Choroid plexus epithelial cell (primary cell): ENCODE measurements around the gene AFAP1L2.

Experiments
- DNase-seq: peaks from one replicate; pipeline ENCODE4 v3.0.0-alpha.2; 2010; ENCODE audit warnings: low read depth
- H3K4me3 ChIP-seq: 2 replicates; pipeline ENCODE4 v1.5.1; 2011; ENCODE audit warnings: low read depth, mild to moderate bottlenecking, control low read depth, low read length, moderate library complexity
- TF ChIP-seq, protein P1 (sequence below): conservative IDR thresholded peaks from 2 replicates; pipeline ENCODE4 v1.5.1; 2011; ENCODE audit warnings: low read depth, mild to moderate bottlenecking, control low read depth, inconsistent platforms, low read length, moderate library complexity

The AFAP1L2 gene

GRCh38 chr10:114290038-114290437 lies 114.3 kb downstream of the AFAP1L2 start:
- no peak overlapping the region for H3K4me3 ChIP-seq
- no peak for DNase-seq
- TF ChIP-seq, protein P1, sequence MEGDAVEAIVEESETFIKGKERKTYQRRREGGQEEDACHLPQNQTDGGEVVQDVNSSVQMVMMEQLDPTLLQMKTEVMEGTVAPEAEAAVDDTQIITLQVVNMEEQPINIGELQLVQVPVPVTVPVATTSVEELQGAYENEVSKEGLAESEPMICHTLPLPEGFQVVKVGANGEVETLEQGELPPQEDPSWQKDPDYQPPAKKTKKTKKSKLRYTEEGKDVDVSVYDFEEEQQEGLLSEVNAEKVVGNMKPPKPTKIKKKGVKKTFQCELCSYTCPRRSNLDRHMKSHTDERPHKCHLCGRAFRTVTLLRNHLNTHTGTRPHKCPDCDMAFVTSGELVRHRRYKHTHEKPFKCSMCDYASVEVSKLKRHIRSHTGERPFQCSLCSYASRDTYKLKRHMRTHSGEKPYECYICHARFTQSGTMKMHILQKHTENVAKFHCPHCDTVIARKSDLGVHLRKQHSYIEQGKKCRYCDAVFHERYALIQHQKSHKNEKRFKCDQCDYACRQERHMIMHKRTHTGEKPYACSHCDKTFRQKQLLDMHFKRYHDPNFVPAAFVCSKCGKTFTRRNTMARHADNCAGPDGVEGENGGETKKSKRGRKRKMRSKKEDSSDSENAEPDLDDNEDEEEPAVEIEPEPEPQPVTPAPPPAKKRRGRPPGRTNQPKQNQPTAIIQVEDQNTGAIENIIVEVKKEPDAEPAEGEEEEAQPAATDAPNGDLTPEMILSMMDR, result no peak

GRCh38 chr10:114289096-114289436 lies 115.2 kb downstream of the AFAP1L2 start:
- no peak for DNase-seq
- TF ChIP-seq, protein P1, result no peak

GRCh38 chr10:114288424-114289095 lies 115.7 kb downstream of the AFAP1L2 start:
- no peak overlapping the region for H3K4me3 ChIP-seq
- no peak for DNase-seq
- TF ChIP-seq, protein P1, result no peak

More at GRCh38 chr10:114289096-114289436, 115.2 kb downstream of the AFAP1L2 start:
- H3K4me3 ChIP-seq, result no peak overlapping the region

- no peak for DNase-seq
- no peak overlapping the region for H3K4me3 ChIP-seq
- TF ChIP-seq, protein P1, result no peak
These were observed 117.4 kb downstream of the AFAP1L2 start for GRCh38 chr10:114286921-114287320.

DNA sequence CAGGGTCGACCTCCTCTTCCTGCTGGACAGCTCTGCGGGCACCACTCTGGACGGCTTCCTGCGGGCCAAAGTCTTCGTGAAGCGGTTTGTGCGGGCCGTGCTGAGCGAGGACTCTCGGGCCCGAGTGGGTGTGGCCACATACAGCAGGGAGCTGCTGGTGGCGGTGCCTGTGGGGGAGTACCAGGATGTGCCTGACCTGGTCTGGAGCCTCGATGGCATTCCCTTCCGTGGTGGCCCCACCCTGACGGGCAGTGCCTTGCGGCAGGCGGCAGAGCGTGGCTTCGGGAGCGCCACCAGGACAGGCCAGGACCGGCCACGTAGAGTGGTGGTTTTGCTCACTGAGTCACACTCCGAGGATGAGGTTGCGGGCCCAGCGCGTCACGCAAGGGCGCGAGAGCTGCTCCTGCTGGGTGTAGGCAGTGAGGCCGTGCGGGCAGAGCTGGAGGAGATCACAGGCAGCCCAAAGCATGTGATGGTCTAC lies 118.3 kb downstream of the AFAP1L2 start:
- H3K4me3 ChIP-seq, result no peak overlapping the region
- DNase-seq, result no peak
- TF ChIP-seq, protein P1, result no peak

DNA sequence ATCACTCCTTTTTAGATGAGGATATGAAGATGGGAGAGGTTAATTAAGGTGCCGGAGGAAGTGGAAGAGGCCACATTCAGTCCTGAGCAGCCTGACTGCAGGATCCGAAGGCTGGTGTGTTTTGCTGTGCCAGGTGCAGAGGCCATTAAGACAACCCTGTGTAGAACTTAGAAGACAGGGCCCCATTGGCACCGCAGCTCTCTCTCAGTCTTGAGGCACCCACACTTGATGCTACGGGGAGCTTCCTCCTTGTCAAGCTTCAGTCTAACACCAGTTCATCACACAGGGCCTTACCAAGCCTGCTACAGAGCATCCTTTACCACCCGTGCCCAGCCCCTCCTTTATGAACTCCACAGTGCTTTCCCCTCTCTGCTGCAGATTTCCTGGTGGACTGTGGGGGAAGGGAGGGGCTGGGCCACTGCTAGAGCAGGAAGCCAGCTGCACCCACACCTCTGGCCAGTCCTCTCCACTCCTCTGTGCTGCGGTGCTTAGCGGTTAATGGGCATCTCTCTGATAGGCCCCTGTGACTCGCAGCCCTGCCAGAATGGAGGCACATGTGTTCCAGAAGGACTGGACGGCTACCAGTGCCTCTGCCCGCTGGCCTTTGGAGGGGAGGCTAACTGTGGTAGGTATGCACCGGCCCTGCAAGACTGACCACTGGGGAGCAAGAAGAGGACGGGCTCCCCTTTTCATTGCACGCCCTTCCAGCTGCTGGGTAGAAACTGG lies 119.8 kb downstream of the AFAP1L2 start:
- TF ChIP-seq, protein P1, result no peak
- no peak overlapping the region for H3K4me3 ChIP-seq
- DNase-seq, result no peak
